ENCODE results near the gene UNC119.
A peak's percentile ranks its signal among the peaks of the same experiment; 100 is the strongest.
"Not testable (repeated sequence)": the region's sequence is repeated elsewhere in the genome, so short reads cannot be mapped to it uniquely, and the experiment has no call there.

UNC119 gene

DNA sequence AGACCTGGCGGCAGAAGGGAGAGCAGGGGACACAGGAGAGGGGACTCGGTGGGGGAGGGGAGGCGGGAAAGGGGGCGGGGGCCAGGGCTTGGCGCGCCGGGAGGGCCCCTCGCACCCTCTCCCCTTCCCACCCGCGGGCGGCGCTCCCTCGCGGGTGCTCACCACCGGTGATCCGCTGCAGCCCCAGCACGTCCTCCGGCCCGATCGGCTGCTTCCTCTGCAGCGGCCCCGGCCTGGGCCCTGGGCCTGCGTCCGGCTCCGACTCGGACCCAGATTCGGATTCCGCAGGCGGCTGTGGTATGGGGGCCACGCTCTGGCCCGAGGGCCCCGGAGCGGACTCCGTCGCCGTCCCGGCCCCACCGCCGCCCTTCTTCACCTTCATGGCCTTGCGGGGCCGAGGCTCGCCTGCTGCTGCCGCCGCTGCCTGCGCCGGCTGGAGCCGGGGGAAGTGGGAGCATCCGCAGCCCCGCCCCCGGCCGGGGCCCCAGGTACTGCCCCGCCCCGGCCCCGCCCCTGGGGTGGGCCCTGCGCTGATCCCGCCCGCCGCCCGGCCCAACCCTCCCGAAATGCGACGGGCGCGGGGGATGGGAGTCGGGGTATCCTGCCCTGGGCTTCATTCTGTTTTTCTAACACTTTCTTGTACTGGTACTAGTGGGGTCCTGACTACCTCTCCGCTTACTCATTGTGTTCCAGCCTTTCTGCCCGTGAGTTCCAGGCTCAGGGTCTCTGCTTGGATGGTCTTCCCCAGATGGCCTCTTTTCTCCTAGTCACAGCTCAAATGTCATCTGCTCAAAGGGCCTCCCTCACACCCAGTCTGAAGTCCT lies at the start of gene UNC119:
Gene UNC119, minus strand, starts transcription at position 449 of the 824 bp plus-strand sequence. Its CDS starts 67 bp downstream, at position 382.
- DNase-seq = peak; percentile 45

DNA sequence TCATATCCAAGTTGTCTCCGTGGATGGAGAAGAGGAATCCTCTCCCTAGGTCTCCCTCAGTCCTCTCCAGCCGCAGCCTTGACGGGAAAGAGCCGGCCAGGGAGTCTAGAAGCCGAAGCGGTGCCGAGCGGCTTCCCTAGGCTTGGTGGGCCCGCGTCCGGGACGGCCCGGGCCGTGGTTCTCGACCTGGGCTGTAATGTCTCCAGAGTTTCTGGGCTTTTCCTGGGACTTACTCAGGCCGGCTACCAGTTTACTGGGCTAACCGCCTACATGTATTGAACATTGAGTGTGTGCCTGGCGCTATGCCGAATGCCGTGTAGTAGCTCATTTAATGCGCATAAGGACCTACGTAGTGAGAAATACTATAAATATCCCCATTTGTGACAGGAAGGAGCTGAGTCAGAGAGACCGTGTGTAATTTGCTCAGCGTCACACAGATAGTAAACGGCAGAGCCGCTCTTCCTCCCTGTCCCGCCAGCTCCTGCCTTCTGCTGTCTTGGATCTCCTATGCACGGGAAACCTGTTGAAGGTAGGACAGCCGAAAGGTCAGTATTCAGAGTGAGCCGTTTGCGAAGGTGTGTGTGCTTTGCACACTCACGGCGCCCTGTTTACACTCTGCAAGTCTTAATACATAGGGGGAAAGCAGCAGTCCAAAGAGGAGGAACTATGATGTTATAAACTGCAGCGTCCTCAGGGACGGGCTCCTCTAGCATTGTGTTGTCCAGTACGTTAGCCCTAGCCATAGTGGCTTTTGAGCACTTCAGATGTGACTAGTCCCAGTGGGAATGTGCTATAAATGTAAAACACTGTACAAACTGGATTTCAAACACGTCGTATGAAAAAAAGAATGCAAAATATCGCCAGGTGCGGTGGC lies 47.1 kb upstream of the UNC119 start:
- DNase-seq = peak; percentile 69

DNA sequence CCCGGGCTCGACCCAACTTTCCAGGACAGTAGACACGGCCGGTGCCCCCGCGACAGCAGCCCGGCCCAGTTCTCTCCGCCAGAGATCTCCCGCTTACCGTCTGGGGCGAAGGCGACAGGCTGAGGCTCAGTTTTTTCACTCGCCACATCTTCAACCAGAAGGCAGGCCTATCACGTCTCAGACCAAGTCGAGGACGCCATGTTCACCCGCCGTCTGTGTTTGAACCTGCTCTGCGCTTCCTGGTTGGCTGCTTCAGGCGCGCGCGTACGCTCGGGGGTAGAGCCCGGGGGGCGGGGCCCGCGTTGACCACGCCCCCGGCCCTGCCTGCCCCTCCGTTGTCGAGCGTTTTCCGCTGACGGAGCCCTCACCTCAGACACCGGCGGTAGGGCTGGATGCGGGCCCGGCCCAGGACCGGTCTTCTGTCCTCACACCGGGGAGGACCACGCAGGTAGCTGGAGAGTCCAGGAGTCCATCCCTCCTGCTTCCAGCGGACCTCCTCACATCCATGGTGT lies 46.4 kb upstream of the UNC119 start, which contains the start of gene SPAG5:
Gene SPAG5, minus strand, starts transcription at position 227 of the 512 bp plus-strand sequence. Its CDS starts 79 bp downstream, at position 148.
- DNase-seq = peak; percentile 88

DNA sequence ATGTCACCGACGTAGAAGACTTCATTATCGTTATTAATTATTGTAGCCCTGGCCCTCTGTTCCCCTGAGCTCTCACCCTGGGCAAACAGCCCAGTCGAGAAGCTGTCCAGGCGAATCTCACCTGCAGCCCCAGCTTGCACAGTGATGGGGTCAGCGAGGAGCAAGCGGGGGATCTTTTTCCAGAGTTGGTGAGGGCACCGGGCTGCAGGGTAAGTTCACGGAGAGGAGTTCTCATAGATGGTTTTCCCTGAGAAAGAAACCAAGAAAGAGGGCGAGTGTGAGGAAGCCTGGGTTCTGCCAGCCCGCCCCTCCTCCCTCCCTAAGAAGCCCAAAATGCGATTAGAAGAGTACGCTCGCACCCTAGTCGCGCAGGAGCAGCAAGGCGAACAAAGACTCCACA lies 46.0 kb upstream of the UNC119 start:
- no peak for DNase-seq

DNA sequence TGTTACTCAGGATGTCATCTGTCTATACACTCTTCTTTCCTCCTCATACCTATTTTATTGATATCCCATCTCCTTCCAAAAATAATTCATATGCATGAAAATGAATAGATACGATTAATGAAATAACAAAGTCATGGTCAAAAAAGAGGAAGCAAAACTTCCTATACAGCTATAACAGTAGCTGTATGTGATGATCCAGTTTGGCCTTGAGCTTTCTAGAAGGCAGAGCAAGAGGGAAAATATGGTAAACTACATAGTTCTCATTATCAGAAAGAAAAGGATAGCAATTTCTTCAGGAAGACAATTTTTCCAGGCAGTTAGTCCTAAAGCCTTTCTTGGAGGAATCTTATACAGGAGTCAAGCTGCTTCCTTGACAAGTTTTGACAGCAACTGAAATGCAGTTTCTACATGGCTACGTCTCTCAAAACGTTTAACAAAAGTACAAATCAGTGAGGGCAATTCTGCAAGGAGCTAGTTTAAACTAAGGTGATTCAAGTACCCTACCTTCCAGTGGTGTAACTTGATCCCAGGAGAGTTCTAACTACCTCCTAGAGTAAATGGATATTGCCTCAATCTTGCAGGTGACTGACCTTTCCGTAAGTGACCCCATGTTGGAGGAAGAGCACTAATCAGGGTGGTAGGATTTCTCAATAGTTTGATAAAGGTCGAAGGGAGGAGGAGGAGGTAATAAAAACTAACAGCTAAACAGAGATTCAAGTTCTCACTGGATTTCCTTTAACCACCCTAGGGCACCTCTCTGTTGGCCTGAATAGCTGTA lies 45.4 kb upstream of the UNC119 start:
- DNase-seq = no peak

DNA sequence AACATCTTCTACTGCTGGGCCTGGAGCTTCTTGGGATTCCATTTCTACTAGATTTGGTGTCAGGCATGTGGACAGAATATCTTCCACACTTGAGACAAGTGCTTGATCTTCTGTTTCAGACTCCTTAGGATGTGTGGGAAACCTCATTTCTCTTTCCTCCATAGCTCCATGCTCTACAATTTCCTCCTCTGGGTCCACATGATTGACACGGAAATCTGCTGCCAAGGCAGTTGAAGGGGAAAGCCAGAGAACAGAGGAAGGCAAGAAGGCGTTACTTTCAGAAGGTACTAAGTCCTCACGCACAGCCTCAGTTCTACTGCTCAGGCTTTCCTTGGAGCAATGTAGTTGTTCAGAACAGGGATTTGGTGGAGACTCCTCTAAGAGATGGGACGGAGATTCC lies 39.8 kb upstream of the UNC119 start:
- no peak for DNase-seq

DNA sequence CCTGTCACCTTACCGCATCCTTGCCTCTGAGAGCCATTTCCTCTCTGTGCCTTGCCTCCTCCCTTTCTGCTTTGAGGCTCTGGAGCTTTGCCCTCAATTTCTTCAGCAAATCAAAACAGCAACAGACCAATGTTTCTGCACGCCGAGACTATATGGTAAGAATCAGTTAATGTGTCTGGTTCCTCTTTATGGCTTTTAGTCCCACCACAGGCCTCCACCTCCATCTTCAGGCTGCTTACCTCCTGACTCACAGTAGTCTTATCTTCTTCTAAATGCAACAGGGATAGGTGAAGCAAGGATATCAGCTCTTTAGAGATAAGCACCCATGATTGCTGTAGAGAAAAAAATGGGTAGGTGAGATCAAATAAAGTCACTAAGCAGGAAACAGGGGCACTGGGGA lies 33.4 kb upstream of the UNC119 start:
- DNase-seq = no peak

DNA sequence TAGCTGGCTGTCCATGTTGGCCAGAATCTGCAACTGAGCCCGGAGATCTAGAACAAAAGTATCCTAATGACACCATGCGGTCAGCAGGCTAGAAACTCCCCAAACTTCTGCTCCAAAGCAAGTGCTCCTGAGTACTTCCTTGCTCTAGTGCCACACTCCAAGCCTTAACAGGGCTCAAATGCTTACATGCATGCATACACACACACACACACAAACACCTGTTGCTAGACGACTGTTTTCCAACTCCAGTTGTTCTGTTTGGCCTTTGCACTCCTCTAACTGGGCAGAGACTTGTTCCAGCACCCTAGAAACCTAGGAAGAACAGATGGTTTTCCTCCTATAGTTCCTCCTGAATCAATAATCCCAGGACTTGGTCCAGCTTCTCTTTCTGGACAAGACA lies 32.0 kb upstream of the UNC119 start:
- no peak for DNase-seq

DNA sequence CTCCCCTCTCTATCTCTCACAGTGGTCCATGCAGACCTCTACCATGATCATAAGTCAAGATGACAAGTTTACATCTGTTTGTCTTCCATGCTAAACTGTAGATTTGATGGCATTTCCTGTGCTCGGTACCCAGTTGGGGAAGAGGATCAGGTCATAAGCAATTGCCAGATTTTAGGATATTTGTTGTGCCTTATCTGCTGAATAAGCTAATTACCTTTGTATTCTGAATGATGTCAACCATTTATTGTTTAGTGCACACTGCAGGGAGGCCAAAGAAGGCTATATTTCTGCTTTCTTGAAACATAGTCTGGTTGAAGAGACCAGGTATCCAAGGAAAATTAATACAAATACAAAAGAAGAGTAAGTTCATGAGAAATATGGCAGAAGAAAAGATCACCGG lies 30.1 kb upstream of the UNC119 start:
- no peak for DNase-seq

DNA sequence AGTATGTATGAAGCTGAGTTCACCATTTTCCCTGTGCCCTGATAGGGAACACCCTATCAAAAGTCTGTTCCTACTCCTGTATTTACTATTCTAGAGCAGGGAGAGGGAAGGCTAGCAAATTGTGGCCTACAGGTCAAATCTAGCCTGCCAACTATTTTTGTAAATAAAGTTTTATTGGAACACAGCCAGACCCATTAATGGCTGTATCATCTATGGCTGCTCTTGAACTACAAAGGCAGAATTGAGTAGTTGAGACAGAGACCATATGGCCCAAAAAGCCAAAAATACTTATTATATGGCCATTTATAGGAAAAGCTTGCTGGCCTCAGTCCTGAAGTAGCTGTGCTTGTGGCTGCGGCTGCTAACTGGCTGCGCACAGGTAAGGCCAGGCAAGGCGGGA lies 28.5 kb upstream of the UNC119 start:
- no peak for DNase-seq

DNA sequence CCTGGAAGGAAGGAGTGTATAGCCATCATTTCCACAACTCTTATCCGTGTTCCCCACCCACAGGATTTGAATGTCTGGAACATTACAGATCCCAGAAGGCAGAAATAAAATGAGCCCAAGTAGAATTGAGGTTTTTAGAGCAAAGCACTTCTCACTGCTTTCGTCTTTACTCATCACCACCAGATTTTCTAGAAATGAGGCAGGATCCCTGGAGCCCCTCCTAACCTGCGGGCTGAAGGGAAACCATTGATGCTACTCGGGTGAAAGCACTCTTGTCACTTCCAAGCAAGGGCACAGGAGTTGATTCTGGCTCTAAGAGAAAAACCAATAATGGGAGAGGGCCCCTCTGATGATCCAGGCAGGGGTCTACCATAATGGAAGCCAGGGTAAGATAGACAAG lies 27.1 kb upstream of the UNC119 start:
- no peak for DNase-seq

DNA sequence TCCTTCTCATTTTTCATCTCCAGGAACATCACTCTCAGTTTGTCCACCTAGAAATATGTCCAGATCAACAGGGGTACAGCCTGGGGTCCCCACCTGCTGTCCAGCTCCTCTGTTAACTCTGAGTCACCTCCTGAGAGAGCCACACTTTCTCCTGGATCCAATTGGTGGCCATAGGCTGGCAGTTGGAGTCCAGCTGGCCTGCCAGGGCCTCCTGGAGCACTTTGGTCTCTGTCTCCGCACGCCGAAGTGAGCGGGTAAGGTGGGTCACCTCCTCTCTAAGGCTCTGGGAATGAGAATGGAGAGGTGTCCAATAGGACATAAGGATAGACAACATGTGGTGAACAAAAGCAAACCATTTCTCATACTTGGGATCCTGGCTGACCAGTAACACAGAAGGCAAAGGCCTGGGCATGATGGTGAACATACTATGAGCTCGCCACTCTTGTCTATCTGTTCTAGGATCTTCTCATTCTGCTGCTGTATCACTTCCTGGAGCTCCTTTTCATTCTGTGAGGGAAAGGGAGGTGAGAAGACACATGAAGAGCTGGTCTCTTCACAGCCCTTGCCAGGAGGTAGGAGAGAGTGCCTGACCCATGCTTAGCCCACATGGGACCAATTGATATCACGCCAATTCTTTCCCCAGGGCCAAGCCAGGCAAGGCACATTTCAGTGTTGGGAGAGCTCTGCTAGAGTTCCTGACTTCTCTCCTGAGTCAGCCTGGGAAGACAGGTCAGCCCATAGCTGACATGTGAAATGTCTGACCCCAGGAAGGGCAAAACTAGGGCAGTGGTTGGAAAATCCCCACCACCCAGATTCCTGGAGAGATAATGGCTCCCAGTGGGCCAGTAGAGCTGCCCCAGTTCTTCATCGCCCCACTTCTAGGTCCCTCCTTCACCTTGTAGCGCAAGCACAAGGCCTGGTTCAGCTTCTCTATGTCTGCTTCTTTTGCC lies 26.1 kb upstream of the UNC119 start:
- no peak for DNase-seq

DNA sequence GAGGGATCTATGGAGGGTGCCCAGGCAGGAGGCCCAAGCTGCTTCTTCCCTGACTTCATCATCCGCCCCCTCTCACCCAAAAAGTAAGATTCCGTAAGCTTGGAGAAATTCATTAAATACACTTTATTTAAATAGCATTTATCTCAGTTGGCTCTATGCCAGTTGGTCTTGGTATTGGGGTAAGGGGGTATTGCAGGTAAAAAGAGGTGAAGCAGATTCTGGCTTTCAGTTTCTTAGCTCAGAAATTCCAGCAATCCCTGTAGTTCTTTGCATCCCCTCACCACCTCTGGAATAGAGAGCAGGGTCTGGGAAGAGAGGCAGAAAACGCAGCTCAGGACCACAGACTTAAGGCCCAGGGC lies 25.0 kb upstream of the UNC119 start:
- no peak for DNase-seq

DNA sequence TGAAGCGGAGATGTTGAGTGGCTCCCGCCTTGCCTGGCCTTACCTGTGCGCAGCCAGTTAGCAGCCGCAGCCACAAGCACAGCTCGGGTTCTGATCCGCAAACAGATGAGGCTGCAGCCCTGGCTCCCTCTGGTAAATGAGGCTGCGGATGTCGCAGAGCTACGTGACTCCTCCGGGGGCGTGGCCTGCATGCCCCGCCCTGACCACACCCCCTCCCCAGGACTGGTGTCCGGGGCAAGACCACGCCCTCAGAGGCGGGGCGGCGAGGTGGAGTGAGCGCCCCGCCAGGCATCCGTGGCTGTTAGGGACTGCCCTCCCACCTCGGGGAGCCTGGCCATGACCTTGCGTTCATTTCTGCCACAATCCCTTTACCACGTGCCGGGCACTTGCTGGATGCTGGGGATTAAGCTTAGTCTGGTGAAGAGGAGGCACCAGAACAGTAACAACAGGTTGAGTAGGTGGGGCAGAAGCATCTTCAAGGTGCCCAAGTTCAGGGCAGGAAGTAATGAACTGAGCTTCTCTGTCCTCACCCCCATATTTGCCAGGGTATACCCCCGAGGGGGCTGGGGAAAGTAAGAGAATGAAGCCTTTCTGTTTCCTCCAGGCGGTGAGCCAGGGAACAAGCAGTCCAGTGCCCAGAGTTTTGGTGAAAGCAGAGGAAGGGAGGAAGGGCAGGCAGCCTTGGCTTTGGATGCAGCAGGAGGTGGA lies 24.5 kb upstream of the UNC119 start, which contains the start of gene ALDOC:
Gene ALDOC, minus strand, starts transcription at position 138 of the 708 bp plus-strand sequence. CDS start 1,363 bp downstream, outside the sequence.
- peak; percentile 67 for DNase-seq

DNA sequence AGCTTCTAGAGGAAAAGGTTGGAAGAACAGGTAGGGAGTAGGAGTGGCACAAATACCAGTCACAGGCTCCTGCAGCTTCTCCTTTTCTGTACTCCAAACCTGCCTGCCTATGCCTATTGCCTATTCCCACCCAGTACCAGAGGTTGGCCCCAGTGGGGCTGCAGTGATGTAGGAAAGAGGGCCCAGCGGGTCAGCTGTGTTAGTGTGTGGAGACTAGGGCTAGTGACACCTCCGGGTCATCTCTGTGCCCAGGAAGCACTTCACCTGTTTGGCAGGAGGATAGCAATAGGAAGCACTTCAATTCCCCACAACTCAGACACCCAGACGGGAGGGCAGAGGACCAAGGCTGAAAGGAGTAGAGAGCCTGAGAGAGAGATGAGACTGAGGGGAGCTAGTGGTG lies 23.6 kb upstream of the UNC119 start:
- DNase-seq = not testable (repeated sequence)

DNA sequence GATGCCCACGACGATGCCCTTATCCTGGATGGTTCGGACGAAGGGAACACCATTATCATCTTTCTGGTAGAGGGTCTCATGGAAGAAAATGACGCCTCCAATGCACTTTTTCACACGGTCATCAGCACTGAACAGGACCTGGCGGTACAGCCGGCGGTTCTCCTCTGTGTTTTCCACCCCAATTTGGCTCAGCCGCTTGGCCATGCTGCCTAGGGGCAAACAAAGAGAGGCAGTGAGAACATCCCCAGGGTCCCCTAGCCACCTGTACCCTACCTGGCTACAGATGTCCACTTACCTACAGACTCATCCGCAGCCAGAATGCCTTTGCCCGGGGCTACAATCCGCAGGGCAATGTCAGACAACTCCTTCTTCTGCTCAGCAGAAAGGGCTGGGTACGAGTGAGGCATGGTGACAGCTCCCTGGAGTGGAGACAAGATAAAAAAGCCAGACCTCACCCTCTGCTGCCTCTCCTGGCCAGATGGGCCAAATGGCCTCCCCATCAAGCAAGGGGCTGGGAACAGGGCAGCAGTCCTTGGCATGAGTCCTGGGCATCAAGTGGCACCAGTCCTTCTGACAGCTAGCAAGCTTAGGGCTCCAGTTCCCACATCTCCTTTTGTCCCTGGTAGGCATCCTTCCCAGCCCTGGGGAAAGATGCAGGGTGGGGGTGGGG lies 22.8 kb upstream of the UNC119 start:
- DNase-seq = no peak

DNA sequence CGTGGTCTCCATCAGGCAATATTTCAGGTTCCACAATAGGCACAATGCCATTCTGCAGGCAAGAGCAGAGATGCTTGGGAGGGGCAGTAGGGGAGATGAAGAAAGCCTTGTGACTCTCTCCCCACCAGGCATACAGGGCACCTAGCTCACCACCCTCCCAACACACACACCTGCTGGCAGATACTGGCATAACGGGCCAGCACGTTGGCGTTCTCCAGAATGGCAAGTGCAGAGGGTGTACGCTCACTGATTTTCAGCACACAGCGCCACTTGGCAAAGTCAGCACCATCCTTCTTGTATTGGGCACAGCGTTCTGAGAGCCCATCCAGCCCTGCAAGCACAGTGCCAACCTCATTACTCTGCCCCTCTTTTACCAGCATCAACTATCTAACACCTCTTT lies 22.1 kb upstream of the UNC119 start:
- no peak for DNase-seq

DNA sequence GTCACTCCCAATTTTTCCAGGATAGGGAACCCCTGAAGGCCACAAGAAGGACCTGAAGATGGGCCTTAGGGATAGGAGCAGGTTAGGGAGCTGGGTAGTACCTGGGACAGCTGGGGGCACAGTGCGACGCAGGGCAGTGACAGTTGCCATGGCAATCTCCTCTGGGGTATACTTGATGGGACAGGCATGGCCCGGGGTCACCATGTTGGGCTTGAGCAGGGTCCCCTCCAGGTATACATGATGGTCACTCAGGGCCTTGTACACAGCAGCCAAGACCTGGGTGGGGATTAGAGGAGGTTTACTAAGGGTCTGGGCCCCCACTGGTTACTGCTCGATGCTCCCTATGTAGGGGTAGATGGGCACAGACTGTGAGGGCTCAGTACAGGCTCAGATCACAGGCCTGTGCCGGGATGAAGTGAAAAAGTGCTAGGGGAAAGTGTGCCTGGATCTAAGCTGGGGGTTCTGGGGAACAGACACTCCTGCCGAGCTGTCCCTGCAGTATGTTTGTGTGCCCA lies 21.6 kb upstream of the UNC119 start:
- DNase-seq = no peak

DNA sequence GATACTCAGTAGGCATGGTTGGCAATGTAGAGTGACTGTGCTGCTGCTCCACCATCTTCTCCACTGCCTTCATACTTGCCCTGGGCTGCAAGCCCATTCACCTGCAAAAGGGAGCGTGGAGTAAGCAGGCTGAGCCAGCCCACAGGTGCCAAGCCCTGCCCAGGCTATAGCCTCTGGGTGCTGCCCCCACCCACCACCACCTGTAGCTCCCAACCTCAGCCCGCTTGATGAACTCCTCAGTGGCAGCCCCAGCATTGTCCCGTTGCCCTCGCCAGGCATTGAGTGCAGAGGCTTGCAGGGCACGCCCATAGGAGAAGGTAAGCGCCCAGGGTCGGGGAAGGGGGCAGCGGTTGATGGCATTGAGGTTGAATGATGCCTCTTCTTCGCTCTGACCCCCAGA lies 21.1 kb upstream of the UNC119 start:
- DNase-seq = no peak

DNA sequence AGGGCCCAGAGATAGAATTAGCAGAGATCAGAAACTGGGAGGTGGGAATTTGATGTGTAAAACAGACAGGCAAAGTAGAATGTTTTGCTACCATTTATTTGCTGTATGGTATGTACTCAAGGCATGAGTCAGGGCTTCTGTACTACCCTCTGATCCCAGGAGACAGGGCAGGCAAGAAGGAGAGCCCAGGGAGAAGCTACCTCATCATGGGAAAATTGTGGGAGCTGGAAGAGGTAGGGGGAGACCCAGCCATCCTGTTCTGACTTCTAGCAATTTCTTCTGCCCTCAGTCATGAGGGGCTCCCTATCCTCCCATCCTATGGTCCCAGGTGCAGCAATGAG lies 20.6 kb upstream of the UNC119 start:
- DNase-seq = no peak
